GM21825 (cell line): ENCODE data around the gene STYXL1.

Experiments used
- ATAC-seq: cut with Tn5 transposase; IDR thresholded peaks from one replicate; pipeline ENCODE4 v1.9.1; 2021; ENCODE audit warnings: mild to moderate bottlenecking, moderate library complexity; ENCODE audit not compliant: unreplicated experiment

The STYXL1 gene

DNA sequence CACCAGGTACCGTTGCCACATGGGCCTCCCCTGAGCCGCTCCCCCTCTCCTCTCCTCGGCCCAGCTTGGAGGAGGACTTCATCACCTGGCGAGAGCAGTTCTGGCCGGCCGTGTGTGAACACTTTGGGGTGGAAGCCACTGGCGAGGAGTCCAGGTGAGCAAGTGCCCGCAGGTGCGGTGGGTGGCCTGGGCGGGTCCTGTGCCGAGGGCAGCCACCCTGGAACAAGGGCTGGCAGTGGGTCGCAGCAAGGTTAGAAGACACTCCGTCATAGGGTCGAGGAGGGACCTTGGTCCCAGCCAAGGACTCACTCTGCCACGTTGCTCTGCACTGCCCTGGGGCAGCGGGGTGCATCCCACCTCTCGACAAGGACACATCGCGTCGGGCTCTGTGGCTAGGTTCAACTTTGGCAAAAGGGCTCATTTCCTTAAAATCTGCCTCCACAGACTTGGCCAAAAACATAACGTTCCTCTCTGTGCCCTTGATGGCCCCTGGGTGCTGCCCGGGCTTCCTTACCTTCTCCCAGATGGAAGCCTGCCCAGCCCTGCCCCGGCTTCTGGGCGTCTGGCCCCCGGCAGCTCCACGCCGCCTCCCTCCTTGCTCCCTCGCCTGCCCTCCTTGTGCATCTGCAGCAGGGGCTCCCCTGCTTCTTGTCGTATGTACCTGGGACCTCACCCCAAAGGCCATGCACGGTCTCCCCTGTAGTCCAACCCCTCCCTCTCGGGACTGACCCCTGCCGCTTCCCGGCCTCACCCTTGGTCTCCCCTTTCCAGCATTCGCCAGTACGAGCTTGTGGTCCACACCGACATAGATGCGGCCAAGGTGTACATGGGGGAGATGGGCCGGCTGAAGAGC is 66.1 kb downstream of the STYXL1 start:
- no peak for ATAC-seq

DNA sequence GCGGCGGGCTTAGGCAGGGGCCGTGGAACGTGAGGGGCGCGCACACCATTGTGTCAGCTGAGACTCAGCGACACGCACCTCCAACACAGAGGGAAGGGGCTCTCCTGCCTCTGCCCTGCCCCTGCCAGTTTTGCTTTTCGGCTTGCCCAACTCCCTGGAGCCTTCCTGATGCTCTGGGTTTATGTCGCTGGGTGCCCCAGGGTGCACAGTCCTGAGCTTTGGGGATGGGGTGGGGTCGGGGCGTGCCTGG is 66.7 kb downstream of the STYXL1 start:
- no peak for ATAC-seq

DNA sequence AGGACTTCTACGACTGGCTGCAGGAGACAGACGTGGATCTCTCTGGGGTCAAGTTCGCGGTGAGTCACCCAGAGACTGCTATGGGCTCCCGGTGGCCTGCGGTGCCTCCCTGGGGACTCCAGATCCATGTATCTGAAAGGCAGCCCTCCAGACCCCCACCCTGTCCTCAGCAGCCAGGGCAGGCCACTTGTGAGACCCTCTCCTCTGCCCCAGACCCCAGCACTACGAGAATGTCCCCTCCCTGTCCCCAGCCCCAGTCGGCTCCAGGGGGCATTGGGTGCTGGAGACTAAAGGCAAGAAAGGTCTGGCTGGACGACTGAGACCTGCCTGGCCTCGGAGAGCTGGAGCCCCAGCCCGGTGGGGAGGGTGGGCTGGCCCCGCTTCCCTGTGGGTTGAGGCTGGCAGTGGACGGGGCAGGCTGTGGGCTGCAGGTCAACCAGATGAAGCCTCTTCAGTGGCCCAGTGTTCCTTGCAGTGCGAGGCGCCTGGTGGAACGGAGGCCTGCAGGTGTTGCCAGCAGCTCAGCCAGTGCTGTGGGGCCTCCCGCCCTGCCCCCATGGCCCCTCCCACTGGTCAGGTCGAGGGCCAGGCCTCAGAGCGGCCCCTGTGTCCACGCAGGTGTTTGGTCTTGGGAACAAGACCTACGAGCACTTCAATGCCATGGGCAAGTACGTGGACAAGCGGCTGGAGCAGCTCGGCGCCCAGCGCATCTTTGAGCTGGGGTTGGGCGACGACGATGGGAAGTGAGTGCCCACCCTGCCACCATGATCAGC is 67.2 kb downstream of the STYXL1 start:
- no peak for ATAC-seq

DNA sequence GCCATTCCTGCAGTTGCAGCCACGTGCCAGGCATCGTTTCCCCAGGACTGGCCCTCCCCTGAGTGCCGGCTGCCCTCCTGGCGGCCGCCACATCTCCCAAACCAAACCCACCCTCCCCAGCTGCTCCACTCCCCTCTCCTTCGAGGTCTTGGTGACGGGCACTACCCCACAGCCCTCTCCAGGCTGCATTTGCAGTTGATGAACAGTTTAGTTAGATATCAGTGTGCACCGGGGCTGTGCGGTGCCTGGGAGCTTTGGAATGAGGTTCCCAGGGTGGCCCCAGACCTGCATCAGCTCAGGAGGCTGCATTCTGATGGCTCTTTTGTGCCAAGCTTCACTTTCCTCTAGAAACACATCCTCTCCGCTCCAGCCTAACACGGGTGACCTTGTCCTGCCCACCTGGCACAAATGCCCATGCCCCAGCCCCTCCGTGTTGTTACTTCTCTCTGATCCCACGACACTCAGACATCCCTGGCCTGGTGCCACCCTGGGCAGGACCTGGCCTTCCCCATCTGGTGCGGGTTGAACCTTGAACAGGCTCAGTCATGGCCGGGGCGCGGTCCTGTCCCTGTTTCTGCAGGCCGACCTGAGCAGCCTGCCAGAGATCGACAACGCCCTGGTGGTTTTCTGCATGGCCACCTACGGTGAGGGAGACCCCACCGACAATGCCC is 67.9 kb downstream of the STYXL1 start:
- ATAC-seq: no peak

DNA sequence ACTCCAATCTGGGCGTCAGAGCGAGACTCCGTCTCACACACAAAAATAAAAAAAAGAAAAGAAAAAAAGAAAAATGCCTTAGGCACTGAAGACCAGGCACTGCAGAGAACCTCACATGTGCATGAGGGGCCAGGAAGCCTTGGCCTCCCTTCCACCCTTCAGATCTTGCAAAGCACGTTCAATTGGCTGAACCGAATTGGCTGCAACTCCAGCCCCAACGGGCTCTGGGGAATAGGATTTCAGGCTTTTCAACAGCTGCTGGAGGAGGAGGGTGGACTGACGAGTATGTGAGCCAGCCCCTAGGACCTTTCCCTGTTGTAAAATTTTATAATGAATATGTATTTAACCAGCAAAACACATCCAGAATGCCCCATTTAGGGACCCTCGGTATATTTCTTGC is 70.1 kb downstream of the STYXL1 start:
- ATAC-seq: no peak

DNA sequence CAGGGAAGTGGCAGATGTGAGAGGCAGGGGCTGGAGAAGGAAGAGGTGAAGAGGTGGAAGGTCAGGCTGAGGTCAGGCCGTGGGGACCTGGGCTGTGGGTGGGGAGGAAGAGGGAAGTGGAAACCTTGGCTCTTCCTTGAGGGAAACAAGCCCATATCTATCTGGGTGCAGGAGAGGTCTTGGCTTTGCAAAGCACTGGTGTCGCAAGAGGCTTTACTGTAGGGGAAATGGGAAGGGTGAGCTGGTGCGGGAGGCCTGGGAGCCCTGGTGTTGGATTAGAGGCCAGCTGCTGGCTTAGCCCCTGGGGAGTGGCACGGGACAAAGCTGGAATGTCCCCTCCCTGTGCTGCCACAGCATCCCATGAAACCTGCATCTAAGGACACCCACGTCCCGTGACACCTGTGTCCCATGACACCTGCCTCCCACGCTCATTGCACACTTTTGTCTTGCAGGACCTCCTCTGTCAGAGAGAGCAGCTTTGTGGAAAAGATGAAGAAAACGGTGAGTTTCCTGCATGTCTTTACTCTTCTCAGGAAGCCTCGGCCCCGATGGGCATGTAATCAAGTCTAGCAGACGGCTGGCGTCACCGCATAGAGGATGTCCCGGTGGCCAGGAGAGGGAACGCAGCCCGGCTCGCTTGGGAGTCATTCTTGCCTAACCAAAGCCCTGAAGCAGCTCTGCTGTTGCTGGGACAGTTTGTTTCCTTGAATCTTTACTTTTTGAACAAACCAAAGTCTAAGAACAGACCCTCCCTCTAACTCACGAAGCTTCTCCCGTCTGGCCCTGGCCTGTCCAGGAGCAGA is 75.6 kb downstream of the STYXL1 start:
- ATAC-seq: no peak

DNA sequence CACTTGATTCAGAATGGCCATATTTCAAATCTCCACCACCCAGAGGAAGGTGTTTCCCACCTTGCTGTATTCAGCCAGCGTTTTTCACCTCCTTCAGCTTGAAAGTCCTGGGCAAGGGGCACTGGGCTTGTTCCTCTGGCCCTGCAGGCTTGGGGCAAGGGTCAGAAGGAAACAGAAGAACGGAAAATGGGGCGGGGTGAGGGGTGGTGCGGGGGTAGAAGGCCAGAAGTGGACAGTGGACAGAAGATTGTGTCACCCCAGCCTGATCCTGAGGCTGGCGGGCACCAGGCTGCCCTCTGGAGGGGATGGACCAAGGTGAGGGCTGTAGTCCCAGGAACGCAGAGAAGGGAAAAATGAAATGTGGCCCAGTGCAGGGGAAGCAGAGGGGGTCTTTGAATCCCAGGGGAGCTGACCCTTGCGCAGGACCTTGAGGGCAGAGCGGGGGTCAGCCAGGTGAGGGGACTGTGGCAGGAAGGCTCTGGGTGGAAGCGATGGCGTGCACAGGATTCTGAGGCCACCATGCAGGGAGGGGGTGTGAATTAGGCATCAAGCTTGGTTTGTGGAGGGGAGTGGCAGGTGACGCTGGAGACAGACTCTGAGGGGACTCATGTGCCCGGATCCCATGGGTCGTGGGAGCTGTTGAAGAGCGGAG is 76.4 kb downstream of the STYXL1 start:
- ATAC-seq: no peak

DNA sequence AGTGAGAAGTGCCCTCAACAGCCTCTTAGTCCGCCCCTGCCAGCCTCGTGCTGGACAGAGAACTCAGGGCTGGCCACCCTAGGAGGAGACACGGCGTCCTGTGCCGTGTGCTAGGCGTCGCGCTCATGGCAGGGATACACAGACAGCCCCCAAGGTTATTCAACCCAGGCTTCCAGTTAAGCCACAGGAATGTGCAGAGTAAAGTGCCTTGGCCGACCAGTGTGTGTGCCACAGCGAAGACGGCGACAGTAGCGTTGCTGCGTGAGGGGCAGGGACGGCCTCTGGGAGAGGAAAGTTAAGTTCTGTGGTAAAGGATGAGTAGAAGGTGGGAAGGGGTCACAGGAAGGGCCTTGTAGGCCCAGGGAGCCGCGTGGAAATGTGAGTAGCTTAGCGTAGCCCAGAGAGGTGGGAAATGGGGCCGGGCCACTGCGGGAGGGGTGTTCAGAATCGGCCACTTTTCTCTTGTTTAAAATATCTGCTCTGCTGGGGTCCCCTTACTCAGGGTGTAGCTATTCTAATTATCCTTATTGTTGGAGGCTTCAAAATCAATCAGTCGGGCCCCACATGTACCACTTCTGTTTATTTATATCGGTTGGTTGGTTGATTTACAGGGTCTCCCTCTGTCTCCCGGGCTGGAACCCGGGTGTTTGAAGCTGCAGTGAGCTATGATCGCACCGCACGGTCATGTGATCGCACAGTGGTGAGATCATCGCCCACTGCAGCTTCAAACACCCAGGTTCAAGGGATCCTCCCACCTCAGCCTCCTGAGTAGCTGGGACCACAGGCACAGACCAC is 77.9 kb downstream of the STYXL1 start:
- no peak for ATAC-seq

DNA sequence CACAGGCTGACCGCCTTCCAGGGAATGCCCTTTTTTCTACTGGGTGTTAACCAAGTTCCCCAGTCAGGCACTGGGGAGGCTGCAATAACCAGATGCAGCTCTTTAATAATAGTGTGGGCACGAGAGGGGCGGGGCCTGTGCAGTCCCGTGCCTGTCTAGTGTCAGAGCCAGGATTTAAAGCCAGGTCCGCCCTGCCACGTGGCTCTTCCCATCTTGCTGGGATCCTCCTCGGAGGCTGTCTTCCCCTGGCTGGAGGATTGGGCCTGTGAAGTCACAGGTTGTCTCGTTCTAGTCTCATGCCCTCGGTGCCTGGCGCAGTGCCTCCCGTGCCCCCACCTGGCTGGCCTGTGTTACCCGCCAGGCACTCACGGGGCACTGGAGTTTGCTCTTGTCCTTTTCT is 78.6 kb downstream of the STYXL1 start:
- no peak for ATAC-seq

DNA sequence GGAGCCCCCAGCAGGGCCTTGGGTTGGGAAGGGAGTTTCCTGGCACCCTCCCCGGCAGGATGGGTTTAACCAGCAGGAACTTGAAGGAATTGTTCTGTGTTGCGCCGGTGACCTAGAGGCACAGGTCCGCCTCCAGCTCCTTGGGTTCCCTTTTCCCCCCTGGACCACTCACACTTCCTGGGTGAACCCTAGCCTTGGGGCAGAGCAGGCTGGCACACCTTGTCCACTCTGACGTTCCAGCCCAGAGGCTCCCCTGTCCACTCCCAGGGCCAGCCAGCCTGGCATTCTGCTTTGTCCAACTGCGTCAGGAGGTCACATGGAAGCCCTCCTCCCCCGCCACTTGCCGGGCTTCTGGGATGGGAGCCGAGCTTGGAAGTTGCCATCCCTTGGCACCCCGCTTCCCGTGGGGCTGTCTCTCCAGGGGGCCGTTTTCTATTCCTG is 79.2 kb downstream of the STYXL1 start:
- ATAC-seq: no peak

DNA sequence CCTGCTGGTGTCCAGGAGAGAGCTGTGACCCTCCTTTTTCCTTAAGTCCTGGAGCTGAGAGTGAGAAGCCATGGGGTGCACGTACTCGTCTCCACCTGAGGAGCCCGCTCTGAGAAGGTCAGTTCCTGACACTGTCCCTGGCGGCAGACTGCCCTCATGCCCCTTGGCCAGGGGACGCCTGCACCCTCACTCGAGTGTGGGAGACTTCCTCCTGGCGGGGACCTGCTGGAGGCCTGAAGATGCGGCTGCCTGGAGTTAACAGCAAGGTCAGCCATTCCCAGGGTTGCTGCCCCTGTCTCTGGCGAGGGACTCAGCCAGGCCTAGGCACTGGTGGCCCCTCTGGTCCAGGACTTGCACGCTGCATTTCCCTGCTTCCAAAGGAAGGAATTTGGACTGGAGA is 79.8 kb downstream of the STYXL1 start:
- ATAC-seq: no peak

DNA sequence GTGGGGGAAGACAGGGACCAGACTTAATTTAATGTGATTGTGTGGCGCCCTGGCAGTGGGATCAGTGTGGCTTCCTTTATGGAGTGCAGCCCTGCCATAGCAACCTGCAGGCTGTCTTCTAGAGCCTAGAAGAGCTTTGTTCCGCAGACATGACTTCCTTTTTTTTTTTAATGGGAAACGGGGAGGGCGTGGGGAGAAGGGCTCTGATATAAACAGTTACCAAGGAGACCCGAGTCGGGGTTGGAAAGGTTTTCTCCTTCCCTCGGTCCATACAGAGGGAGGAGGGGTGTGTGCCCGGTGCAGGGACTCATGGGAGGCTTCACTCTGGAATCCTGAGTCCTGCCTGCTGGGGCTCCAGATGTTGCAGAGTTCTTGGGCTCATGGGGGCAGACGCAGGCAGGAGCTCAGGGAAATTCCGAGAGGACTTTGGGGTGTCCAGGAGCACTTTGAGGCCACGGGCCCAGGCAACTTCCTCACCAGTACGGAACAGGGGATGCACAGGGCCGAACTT is 80.3 kb downstream of the STYXL1 start:
- ATAC-seq: no peak

DNA sequence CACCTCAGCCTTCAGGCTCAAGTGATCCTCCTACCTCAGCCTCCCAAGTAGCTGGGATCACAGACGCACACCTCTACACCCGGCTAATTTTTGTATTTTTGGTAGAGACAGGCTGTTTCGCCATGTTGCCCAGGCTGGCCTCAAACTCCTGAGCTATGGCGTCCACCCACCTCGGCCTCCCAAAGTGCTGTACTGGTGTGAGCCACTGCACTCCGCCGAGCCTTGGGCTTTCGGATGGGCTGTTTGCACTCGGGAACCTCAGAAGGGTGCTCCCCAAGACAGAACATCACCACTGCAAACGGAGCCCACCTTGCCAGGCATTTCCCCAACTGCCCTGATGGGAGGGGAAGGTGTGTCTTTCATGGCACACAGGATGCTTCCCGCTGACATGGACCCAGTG is 80.7 kb downstream of the STYXL1 start:
- no peak for ATAC-seq

DNA sequence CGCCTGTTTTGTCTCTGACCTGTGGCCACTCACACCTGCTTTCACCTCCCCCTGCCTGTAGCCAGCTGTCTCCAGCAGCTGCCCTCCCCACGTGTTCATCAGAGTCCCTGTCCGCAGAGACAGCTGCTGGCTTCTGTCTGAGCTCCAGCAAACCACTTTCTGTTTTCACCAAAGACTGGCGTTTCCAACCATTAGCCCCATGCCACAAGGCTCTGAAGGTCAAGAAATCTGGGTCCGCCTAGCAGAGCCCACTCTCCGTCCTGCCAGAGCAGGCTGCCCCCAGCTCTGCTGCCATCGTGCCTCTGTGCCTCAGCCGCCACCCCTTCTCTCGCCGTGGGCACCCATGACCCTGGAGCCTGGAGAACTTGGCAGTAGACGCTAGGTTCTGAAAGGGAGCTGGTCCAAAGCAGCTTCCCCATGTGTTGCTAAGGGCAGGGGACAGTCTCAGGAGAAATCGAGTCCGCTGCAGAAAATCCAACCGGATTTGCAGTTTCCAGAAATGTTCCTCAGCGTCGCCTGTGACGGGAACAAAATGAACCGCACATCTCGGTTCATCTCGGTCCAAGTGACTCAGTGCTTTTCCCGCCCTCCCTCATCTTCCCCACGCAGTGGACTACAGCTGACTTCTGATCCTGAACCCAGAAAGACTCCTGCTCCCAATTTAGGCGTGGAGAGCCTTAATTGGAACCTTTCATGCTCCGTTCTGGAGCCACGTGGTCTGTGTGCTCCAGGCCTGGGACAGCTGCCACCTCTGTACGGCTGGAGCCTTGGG is 81.4 kb downstream of the STYXL1 start:
- ATAC-seq: no peak

DNA sequence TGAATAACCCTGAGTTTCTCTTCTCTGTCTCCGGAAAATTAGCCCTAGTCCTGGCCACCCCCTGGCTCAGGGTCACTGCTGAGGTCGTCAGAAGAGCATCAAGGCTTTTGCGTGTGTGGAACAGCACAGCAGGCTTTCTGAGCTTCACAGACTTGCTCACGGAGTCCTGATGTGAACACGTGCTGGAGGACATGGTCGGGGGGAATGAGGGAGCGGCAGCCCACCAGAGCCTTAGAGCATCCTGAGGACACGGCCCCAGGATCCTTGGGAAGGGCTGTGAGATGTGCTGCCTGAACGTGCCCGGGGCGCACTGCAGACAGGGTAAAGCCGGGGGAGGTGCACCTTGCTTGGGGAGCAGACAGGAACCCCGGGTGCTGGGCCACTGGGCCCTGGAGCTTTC is 82.2 kb downstream of the STYXL1 start:
- no peak for ATAC-seq

DNA sequence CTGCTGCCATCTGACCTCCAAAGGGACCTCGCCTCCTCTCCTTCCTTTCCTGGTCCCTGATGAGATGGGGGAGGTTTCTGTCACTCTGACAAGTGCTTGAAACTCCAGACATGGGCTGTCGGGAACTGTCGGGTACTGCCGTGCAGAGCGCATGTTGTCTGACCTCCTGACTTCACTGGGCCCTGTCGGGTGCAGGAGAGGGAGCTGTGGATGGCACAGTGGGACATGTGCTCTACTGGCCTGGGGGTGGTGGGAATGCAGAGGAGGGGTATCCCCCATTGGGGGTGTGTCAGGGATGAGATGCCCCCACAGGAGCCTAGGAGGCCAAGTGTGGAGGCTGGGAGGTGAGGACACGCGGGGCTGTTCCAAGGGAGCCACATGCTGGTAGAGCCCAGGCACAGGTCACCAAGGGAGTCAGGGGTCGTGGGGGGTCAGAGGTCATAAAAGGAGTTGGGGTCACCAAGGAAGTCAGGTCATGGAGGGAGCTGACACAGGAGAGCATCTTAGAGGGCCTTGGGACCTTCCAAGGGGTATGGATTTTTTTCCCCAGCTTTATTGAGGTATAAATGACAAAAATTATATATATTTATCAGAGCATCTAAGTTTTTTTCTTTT is 84.3 kb downstream of the STYXL1 start:
- ATAC-seq: no peak

DNA sequence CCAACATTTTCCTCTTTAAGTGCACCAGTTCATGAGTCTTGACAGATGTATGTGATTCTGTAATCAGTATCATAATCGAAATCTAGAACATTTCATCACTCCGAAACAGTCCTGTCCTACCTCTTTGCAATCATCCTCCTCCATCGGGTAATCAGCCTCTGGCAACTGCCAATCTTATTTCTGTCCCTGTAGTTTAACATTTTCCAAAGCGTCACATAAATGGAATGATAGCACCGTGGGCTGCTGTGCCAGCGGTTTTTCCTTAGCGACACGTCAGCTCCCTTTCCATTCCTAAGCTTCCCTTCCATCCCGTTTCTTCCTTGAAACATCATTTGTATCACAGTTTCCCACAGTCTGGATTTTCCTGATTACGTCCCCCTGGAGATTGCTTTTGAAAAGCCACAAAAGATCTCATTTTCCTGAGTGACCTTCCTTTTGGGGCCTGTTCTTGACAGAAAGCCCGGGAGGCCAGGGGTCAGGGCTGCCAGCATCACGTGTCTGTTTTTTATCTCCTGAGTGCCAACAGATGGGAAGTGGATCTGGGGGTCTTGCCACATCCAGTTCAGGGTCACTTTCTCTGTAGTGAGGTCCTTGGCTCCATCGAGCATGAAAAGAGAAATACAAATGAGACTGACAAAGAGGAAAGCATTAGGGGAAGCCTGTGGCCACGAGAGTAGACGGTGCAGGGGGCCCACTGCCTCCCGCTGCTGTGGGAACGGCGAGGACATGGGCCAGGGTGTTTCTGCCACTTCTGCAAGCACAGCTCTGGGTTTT is 85.0 kb downstream of the STYXL1 start:
- ATAC-seq: no peak

DNA sequence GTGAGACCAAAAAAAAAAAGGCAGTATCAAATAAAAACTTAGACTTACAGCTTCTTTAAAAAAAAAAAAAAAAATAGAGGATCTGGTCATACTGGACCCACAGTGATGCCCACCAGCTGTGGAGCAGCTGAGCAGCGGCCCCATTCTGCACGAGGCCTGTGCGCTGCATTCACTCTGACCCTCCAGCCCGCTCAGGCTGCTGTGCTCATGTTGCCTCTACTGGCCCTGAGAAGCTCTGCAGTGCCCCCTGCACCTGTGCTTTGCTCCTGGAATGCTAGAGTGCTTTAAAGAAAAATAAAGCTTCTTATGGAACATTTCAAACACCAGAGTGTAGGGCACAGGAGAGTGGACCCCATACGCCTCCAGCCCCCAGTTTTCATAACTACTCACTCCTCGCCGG is 86.6 kb downstream of the STYXL1 start:
- ATAC-seq: no peak
